SK-N-SH (cell line): ENCODE measurements around the gene KIF16B.
"Not testable (repeated sequence)": the region's sequence is repeated elsewhere in the genome, so short reads cannot be mapped to it uniquely, and the experiment has no call there.

ENCODE experiments used
- TF ChIP-seq, protein P1 (sequence below): IDR thresholded peaks from 2 replicates; pipeline ENCODE4 v1.6.1; 2012; ENCODE audit warnings: mild to moderate bottlenecking, low read depth, low read length, moderate library complexity
- TF ChIP-seq, protein P2 (sequence below): fragments of 200-600 bp; sonication (generic); IDR thresholded peaks from 2 replicates; pipeline ENCODE4 v1.6.1; 2017; ENCODE audit warnings: antibody characterized with exemption, mild to moderate bottlenecking, moderate library complexity

DNA sequence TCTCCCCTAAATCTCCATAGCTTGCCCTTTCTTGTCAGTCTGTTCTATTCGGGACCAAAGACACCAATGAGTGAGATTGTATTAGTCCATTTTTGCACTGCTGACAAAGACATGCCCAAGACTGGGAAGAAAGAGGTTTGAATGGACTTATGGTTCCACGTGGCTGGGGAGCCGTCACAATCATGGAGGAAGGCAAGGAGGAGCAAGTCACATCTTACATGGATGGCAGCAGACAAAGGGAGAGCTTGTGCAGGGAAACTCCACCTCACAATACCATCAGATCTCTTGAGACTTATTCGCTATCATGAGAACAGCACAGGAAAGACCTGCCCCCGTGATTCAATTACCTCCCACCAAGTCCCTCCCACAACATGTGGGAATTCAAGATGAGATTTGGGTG, 133.7 kb downstream of the KIF16B start:
- TF ChIP-seq, protein P1, sequence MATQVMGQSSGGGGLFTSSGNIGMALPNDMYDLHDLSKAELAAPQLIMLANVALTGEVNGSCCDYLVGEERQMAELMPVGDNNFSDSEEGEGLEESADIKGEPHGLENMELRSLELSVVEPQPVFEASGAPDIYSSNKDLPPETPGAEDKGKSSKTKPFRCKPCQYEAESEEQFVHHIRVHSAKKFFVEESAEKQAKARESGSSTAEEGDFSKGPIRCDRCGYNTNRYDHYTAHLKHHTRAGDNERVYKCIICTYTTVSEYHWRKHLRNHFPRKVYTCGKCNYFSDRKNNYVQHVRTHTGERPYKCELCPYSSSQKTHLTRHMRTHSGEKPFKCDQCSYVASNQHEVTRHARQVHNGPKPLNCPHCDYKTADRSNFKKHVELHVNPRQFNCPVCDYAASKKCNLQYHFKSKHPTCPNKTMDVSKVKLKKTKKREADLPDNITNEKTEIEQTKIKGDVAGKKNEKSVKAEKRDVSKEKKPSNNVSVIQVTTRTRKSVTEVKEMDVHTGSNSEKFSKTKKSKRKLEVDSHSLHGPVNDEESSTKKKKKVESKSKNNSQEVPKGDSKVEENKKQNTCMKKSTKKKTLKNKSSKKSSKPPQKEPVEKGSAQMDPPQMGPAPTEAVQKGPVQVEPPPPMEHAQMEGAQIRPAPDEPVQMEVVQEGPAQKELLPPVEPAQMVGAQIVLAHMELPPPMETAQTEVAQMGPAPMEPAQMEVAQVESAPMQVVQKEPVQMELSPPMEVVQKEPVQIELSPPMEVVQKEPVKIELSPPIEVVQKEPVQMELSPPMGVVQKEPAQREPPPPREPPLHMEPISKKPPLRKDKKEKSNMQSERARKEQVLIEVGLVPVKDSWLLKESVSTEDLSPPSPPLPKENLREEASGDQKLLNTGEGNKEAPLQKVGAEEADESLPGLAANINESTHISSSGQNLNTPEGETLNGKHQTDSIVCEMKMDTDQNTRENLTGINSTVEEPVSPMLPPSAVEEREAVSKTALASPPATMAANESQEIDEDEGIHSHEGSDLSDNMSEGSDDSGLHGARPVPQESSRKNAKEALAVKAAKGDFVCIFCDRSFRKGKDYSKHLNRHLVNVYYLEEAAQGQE, result not testable (repeated sequence)
- TF ChIP-seq, protein P2, sequence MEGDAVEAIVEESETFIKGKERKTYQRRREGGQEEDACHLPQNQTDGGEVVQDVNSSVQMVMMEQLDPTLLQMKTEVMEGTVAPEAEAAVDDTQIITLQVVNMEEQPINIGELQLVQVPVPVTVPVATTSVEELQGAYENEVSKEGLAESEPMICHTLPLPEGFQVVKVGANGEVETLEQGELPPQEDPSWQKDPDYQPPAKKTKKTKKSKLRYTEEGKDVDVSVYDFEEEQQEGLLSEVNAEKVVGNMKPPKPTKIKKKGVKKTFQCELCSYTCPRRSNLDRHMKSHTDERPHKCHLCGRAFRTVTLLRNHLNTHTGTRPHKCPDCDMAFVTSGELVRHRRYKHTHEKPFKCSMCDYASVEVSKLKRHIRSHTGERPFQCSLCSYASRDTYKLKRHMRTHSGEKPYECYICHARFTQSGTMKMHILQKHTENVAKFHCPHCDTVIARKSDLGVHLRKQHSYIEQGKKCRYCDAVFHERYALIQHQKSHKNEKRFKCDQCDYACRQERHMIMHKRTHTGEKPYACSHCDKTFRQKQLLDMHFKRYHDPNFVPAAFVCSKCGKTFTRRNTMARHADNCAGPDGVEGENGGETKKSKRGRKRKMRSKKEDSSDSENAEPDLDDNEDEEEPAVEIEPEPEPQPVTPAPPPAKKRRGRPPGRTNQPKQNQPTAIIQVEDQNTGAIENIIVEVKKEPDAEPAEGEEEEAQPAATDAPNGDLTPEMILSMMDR, result not testable (repeated sequence)
